NCI-H82 treated with DMSO at 0.1 percent for 48 hours (cell line): ENCODE data around the gene SRP68.

ENCODE experiments used
- DNase-seq: peaks from one replicate; lab custom pipeline; 2025; ENCODE audit not compliant: unreplicated experiment; lab: John Stamatoyannopoulos, UW

Gene SRP68

DNA sequence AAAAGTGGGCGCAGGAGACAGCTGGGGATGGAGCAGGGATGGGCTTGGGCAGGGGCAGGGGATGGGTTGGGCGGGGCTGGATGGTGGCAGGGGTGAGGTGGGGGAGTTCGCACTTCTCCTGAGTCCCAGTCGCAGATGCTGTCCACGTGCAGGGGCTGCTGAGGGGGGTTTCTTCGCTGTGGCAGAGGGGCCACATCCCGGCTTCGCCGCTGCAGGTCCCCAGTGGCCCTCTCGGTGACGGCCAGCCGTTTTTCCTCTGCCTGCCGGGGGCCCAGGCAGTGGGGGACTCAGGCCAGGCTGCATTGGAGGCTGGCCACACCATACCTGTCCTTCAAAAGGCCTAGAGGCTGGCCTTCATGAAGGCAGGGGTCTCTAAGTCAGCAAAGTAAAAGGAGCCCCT lies 53.5 kb downstream of the SRP68 start:
- no peak for DNase-seq

DNA sequence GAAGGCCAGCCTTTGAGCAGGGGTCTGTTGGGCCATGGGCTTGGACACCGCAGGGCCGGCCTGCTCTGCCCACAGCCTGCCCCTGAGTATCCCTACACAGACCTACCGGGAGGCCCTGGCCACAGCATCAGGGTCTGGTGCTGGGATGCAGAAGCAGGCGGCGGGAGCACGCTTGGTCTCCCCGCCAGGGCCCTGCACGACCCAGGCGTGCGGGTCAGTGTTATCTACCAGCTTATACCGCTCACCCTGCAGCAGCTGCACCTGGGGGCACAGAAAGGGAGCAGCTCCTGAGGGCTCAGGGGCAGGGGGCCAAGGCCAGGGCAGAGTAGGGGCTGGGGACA lies 54.0 kb downstream of the SRP68 start:
- no peak for DNase-seq

DNA sequence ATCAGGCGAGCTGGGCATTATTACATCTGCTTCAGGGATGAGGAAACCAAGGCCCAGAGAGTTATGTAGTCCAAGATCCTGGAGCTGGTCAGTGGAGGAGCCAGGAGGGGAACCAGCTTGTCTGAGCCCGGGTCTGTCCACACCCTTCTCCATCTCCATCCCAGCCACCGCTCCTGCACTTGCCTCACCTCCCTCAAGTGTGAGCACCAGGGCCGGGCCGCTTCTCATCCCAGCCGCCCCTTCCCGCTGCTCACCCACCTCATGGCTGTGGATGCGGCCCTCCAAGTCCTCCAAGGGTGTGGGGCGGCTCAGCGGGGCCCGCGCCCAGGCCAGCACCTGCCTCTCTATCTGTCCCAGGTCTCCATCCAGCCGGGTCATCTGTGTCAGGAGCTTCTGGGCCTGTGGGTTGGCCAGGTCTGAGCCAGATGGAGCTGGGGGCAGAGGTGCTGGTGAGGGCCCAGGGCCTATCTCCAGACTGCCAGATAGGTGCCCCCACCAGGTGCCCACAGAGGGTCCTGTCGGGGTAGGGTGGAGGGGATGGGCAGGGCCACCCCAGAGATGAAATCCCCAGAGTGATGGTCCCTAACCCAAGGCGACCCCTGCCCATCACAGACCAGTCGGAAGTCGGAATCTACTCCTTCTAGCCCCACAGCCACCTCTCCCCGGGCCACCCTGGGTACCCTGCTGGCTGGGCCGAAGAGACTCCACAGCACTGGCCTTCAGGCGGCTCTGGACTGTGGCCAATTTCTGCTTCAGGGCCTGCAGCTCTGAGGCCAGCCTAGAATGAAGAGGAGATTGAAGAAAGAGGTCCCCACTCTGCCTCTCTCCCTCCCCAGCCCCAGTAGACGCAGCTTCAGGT lies 54.6 kb downstream of the SRP68 start:
- no peak for DNase-seq

DNA sequence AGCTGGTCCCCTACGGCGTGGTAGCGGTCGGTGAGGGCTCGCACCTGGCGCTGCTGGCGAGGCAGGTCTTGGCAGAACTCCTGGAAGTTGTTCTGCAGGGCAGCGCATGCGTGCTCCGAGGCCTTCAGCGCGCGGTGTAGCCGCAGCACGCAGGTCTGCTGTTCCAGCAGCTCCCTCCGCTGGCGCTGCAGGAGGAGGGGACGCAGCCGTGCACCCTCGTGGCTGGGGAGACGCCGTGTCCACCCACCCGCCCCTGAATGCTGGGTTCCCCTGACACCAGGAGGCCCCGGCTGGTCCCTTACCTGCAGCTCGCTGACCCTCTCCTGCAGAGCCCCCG lies 57.4 kb downstream of the SRP68 start:
- DNase-seq: no peak

DNA sequence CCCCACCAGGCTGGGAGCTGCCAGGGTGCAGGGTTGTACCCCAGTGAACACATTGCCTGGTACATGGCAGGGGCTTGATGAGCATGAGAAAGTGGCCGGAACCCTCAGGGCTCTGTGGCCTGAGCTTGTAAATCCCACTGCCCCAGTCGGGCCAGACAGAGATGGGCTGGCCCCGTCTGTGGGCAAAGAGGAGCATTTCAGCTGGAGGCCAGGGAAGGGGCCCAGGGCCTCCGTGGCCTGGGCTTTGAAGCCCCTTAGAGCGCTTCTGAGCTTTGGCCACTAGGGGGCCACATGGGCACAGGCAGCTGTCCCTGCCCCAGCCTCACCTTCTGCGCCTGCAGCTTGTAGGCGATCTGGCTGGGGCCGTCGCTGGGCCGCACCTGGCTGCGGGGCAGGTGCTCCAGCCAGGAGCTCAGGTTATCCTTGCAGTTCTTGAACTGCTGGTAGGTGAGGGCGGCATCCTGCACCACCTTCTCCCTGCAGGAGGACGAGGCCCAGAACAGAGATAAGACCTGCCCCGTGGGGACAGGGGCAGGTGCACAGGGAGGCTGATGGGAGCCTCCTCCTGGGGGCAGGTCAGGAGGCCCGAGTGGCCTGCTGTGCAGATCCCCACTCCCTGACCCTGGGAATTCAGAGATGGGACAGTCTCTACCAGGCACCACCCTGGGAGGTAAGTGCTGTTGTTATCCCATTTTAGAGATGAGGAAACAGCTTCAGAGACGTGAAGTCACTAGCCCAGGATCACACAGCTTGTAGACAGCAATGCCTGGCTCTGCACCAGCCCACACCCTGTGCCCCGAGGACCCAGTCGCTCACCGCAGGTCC lies 58.0 kb downstream of the SRP68 start:
- peak; percentile 19 for DNase-seq

DNA sequence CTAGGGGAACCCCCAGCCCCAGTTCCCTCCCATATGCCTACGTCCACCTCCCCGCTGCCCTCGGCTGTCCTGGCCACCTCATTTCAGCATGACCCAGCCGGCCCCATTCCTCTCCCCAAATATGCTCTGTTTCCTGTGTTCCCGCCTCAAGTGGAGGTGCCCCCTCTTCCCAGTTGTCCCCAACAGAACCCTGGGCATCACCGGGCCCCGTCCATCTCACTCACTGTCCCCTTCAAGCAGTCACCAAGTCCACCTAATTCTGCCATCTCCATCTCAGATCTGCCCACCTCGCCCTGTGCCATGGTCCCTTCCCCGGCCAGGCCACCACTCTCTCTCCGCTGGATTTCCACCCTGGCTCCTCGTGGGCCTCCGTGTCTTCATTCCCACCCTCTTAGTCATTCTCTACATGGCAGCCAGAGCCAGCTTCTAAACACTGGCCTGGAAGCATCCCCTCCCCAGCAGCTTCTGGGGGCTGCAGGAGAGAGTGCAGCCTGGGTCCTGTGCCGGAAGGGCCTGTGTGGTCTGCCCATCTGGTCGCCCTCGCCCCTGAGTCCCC lies 58.9 kb downstream of the SRP68 start:
- DNase-seq: no peak

DNA sequence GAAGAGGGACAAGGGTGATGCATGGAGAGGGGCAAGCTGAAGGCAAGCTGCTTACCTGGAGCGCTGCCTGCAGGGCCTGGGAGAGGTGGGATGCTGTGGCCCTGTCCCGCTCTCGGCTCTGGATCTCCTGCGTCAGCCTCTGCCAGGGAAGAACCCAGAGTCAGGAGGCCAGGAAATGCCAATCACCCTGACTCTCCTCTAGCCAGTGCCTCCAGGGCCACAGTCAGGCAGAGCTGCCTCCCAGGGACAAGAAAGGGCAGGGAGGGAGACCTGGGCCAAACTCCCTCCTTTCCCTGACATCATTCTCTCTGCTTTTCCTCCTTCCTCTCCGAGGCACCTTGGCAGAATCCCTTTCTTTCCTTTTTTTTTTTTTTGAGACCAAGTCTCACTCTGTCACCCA lies 60.4 kb downstream of the SRP68 start:
- DNase-seq: no peak

DNA sequence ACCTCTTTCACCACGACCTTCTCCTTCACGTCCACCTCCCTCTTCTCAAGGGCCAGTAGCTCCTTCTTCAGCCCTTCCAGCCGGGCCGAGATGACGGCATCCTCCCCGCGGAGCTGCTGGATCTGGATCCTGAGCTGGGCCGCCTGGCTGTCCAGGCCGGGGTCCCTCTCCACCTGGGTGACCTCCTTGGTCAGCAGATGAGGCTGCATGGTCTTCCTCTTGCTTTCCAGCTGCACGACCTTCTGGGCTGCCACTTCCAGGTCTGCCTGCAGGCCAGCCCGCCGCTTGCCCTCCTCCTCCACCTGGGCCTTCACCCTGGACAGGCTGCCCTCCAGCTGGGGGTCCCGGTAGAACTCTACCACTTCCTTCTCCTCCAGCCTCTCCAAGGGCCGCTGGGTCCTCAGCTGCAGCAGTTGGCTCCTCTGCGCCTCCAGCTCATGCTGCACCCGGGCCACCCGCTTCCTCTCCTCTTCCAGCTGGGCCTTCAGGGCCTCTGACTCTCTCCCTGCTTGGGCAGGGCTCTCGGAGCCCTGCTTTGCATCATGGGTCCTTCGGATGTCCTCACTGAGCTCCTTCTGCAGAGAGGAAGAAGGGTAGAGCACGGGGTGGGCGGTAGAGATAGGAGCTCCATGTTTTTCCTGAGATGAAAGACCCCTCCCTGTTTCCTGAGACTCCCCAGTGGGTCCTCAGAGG lies 62.2 kb downstream of the SRP68 start:
- no peak for DNase-seq

DNA sequence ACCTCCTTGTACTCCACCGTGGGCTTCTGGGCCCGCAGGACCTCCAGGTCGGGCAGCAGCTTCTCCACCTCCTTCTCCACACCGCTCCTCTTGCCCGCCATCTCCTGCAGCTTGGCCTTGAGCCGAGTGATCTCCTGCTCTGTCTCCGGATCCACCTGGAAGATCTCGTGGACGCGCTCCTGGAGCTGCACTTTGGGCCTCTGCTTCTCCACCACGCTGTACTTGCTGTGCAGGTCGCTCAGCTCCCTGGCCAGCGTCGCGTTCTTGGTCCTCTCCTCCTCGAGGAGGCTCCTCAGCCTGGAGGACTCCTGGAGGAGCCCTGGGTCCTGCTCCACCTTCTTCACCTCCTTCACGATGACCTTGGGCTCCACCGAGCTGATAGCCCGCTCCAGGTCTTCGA lies 62.9 kb downstream of the SRP68 start:
- no peak for DNase-seq

DNA sequence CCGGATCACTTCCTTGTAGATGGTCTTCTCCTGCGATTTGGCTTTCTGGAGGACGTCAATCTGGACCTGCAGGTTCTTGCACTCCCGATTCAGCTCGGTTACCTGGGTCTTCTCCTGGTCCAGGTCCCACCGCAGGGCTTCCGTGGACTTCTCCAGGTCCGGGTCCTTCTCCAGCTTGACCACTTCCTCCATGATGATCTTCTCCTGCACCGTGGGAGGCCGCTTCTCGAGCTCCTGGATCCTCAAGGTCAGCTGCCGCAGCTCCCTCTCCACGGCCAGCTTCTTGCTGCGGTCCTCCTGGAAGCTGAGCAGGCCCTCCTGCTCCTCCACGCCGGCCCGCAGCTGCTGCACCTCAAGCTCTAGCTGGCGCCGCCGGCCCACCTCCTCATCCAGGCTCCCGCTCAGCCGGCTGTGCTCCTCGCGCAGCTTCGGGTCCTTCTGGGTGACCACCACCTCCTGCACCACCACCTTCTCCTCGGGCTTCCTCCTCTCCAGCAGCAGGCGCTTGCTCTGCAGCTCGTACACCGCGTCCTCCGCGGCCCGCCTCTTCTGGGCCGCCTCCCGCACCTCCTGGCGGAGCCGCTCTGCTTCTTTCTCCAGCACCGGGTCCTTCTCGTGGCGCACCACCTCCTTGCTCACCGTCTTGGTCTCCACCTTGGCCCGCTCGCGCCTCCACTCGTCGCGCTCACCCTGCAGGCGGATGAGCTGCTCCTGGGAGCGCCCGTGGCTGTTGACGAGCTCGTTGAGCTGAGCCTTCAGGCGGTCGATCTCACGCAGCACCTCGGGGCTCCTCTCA lies 63.5 kb downstream of the SRP68 start:
- no peak for DNase-seq

DNA sequence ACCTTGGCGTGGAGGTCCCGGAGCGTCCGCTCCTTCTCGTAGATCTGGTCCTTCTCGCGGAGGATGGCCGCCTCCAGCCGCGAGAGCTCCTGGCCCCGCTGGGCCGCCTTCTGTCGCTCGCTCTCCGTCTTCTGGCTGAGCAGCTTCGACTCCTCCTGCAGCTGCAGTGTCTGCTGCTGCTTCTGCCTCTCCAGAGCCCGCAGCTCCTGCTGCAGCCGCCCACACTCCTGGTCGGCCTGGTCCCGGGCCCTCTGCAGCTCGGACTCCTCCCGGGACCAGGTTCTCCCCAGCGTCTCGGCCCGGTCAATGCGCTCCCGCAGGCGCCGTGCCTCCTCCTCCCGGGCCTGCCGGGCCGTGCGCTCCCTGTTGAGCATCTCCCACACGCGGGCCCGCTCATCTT lies 64.1 kb downstream of the SRP68 start:
- no peak for DNase-seq

DNA sequence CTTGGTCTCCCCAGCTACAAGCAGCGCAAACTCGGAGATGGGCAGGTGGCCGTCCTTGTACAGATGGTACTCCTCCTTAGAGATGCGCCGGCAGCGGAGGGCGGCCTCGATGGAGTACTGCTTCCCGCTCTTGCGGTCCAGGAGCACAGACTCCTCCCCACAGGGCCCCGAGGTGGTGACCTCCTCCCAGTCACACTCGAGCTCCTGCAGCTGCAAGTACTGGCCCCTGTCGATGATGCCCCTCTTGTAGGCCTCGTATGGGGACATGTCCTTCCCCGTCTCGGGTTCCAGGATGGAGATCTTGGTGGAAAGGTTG lies 64.5 kb downstream of the SRP68 start:
- no peak for DNase-seq

DNA sequence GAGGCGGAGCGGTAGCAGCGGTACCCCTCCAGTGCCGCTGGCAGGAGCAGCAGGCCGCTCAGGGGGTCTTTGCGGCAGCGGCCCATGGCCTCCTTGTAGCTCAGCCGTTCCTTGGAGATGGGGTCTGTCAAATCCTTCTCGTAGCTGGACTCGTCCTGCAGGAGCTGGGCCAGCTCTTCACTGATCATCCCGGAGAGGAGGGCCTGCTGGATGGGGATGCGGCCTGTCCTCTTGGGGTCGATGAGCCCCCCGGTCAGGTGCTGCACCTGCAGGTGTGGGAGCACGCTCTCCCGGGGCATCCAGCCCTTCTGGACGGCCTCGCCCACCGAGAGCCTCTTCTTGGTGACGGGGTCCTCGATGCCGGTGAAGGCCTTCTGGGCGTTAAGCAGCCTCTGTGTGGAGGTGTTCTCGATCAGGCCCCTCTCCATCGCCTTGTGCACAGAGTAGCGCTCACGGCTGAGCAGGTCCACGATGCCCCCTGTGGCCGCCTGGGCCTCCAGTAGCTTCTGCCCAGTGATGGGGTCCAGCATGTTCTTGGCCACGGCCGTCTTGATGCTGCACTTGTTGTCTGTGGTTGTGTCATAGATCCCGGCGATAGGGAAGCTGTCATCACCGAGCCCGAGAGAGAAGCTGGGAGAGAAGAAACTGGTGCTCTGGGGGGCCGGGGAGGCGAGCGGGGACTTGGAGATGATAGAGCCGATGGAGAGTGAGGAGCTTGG lies 65.0 kb downstream of the SRP68 start:
- DNase-seq: no peak

DNA sequence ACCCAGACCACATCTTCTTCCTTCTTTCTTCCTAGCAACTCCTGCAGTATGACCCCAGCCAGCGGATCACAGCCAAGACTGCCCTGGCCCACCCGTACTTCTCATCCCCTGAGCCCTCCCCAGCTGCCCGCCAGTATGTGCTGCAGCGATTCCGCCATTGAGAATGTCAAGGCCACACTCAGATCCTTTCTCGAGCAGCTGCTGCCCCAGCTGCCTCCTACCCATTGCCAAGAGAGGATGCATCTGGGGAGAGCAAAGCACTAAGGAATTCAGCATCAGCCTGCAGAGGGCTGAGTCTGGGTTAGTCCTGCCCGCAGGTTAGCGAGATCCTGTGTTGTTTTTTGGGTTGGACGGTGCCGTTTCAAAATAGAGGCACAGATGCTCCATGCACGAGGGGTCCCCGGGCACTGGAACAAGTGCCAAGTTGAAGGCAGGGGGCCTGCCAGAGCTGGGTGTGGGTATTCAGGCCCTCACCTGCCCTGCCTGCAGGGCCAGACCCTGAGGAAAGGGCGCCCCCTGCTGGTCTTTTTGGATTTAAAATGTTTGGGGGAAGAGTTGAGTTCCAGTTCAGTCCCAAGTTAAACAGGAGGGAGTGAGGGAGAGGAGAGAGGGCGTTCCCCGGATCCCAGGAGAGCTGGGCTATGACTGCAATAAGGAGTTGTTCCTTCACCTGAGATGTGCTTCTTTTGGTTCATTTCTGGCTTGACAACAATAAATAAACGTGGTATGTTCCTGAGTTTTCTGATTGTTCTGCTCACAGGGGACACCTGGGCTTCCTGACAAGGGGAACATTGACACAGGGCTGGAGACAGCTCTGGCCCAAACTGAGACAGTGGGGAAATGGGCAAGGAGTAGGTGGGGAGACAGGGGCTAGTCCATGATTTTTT lies 66.8 kb downstream of the SRP68 start:
- peak; percentile 30 for DNase-seq

DNA sequence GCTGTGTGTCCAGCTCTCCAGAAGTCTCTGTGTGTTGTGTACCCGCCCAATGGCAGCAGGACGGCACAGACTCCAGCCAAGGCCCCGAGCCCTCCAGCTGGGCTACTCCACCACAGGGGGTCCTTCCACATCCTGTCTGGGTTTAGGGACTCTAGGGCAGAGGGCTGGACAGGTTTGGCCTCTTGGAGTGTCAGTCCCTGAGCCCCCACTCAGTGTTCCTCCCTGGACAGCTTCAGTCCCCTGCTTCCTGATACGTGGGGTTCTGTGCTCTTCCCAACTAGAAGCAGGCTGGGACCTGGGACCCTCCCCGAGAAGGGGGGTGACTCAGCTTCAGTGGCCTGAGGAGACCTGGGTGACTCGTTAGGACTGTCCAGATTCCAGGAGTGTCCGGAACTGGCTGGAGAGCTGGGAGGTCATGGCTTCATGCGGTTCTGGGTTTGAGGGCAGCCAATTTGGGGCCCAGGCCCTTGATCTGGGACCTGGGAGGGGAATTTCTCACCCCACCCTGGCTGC lies 67.5 kb downstream of the SRP68 start:
- DNase-seq: no peak

DNA sequence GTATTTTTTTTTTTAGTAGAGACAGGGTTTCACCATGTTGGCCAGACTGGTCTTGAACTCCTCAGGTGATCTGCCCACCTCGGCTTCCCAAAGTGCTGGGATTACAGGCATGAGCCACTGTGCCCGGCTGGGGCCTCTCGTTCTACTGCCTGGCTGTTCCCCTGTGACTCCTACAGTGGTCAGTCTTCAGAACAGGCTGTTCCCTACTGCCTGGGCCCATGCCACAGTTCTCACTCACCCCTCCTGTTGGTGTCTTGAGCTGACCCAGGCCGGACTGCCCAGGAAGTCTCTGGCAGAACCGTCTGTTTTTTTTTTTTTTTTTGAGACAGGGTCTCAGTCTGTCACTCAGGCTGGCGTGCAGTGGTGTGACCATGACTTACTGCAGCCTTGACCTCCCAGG lies 68.4 kb downstream of the SRP68 start:
- no peak for DNase-seq

DNA sequence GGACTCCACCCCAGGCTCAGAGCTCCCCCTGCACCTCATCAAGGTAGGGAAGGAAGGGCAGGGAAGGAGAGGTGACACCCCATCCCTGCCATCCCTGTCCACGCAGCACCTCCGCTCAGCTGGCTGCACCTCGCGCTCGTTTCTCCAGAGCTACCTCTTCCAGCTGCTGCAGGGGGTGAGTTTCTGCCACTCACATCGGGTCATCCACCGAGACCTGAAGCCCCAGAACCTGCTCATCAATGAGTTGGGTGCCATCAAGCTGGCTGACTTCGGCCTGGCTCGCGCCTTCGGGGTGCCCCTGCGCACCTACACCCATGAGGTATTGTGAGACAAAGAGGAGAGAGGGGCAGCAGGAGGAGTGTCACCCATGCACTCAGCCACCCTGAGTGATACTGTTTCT lies 70.2 kb downstream of the SRP68 start:
- DNase-seq: no peak

DNA sequence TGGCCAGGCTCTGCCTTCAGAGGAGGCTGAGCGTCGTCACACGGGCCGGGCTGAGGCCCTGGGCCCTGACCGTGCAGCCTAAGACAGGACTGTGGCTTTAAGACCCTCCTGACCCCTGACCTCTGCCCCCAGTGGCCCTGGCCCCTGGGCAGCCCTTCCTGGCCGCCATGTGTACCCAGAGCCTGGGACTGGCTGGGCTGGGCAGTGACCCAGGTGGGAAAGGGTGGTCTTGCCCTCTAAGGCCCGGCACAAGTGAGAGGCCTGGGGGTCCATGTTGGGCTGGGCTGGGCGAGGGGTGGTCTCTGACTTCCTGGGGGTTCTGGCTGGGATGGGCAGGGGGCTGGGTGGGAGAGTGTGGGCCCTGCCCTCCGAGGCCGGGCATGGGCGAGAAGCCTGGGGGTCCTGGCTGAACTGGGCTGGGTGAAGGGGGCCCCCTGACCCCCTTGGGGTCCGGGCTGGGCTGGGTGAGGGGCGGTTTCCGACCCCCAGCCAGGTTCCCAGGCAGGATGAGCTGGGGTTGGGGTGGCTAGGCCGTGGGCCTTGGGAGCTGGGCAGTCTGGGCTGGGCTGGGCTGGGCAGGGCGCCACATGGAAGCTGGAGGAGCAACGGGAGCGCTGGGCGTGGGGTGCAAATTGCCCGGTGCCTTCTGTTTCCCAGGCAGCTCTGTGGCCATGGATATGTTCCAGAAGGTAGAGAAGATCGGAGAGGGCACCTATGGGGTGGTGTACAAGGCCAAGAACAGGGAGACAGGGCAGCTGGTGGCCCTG lies 71.4 kb downstream of the SRP68 start, which contains the start of gene CDK3:
TSS of gene CDK3 (plus strand) at position 101 of the 767 bp plus-strand sequence. CDS start at position 672, 571 bp downstream.
- no peak for DNase-seq
